Measurements from ENCODE around the gene CDT1. TPM values are rescaled to one million over a fixed set of nuclear protein-coding genes. Genes with fewer than 3 reads are reported as not detected.
A peak's percentile ranks its signal among the peaks of the same experiment; 100 is the strongest.

CDT1 gene
- total and polyA plus RNA-seq, 10 donors = 1.00 to 17.2 (median 3.6) TPM

DNA sequence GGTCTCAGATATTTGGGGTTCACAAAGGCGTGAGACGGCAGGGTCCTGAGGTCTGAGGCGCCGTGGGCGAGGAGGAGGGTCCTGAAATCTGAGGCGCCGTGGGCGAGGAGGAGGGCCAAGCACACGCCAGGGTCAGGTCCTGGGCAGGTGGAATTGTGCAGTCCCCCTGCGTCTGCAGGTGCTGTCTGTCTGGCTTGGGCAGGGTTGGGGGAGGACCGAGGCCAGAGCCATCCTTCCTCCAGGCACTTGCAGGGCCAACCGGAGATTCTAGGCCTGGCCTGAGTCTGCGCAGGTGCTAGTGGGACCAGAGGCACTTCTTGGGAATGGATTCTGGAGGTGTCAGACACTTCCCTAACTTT is 10.5 kb downstream of the CDT1 start:
- H3K27ac ChIP-seq = no peak overlapping the region
- H3K9me3 ChIP-seq = no peaks in the 10 kb centered on the region
- 87 to 91% (median 89%) methylated on average over 11 to 13 of the region's 13 CpGs for WGBS, 5 donors
- no peak for DNase-seq
- peaks cover 0 to 40% (median 12%) of the 10 kb centered on the region in 6 donors for H3K36me3 ChIP-seq
- intact Hi-C loops (cut with DNase I; ENCODE audit: low total_unique reads) = loop anchor here (5.0 kb wide), 1 partner anchor 43 kb away; the partner anchor contains the start of genes GALNS and TRAPPC2L
- no peaks in the 10 kb centered on the region for H3K27me3 ChIP-seq (replicated peaks in 1 of 7)
- peaks cover 17 to 55% (median 36%) of the 10 kb centered on the region in 6 donors for H3K4me1 ChIP-seq
- TF ChIP-seq POLR2AphosphoS5 (IDR thresholded peaks at IDR 0.05) = peak in 2 of 3 donors; percentile 9 to 58
- TF ChIP-seq, protein P1, sequence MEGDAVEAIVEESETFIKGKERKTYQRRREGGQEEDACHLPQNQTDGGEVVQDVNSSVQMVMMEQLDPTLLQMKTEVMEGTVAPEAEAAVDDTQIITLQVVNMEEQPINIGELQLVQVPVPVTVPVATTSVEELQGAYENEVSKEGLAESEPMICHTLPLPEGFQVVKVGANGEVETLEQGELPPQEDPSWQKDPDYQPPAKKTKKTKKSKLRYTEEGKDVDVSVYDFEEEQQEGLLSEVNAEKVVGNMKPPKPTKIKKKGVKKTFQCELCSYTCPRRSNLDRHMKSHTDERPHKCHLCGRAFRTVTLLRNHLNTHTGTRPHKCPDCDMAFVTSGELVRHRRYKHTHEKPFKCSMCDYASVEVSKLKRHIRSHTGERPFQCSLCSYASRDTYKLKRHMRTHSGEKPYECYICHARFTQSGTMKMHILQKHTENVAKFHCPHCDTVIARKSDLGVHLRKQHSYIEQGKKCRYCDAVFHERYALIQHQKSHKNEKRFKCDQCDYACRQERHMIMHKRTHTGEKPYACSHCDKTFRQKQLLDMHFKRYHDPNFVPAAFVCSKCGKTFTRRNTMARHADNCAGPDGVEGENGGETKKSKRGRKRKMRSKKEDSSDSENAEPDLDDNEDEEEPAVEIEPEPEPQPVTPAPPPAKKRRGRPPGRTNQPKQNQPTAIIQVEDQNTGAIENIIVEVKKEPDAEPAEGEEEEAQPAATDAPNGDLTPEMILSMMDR (IDR thresholded peaks at IDR 0.05 in 8 of 11, conservative IDR thresholded peaks at IDR 0.05 in 3 of 11) = no peak
- no peak for TF ChIP-seq POLR2A (IDR thresholded peaks at IDR 0.05)
- no peak overlapping the region for H3K4me3 ChIP-seq

DNA sequence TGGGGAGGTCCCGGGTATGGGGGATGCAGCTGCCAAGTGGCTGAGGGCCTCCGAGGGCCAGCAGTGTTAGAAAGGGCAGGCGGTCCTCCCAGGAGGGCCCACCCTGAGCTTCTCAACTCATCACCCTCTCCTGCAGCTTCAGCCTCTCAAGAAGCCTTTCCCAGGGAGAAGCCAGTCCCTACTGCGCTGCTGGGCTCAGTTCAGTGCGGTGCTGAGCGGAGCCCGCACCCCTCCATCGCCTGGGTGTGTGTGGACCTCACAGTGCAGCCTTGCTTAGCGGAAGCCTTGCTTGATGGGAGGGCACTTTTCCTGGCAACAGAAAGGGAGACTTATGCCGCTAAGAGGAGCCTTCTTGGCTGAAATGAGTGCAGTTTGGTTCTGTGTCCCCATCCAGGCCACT is 11.6 kb downstream of the CDT1 start:
- H3K27ac ChIP-seq = no peak overlapping the region
- H3K9me3 ChIP-seq = no peaks in the 10 kb centered on the region
- no peak overlapping the region for H3K4me3 ChIP-seq
- peaks cover 14 to 44% (median 26%) of the 10 kb centered on the region in 6 donors for H3K4me1 ChIP-seq
- intact Hi-C loops (cut with DNase I; ENCODE audit: low total_unique reads) = no loop called here
- peaks cover 0 to 37% (median under 1%) of the 10 kb centered on the region in 6 donors for H3K36me3 ChIP-seq
- WGBS, 5 donors = 83 to 97% (median 91%) methylated on average over 8 to 10 of the region's 10 CpGs
- no peaks in the 10 kb centered on the region for H3K27me3 ChIP-seq (replicated peaks in 1 of 7)
- no peak for DNase-seq
- TF ChIP-seq, protein P1 (IDR thresholded peaks at IDR 0.05 in 8 of 11, conservative IDR thresholded peaks at IDR 0.05 in 3 of 11) = no peak
- TF ChIP-seq POLR2A (IDR thresholded peaks at IDR 0.05) (no peak), POLR2AphosphoS5 (IDR thresholded peaks at IDR 0.05) (peak in 1 of 3 donors; percentile 4)

GRCh38 chr16:88815901-88816589 is 12.5 kb downstream of the CDT1 start:
- no peaks in the 10 kb centered on the region for H3K27me3 ChIP-seq (replicated peaks in 1 of 7)
- no peak overlapping the region for H3K27ac ChIP-seq
- peaks cover 5 to 36% (median 18%) of the 10 kb centered on the region in 6 donors for H3K4me1 ChIP-seq
- intact Hi-C loops (cut with DNase I; ENCODE audit: low total_unique reads) = no loop called here
- H3K9me3 ChIP-seq = no peaks in the 10 kb centered on the region
- TF ChIP-seq POLR2A (IDR thresholded peaks at IDR 0.05) = no peak
- TF ChIP-seq POLR2AphosphoS5 (IDR thresholded peaks at IDR 0.05) = peak; percentile 18 to 71 (median 54)
- TF ChIP-seq, protein P1 (IDR thresholded peaks at IDR 0.05 in 8 of 11, conservative IDR thresholded peaks at IDR 0.05 in 3 of 11) = peak; percentile 74 to 92 (median 85)
- peak; percentile 87 for DNase-seq
- no peak overlapping the region for H3K4me3 ChIP-seq
- WGBS, 5 donors = 23 to 66% (median 53%) methylated on average over 11 to 19 of the region's 19 CpGs
- peaks cover 0 to 41% (median under 1%) of the 10 kb centered on the region in 6 donors for H3K36me3 ChIP-seq

- peaks cover 4 to 28% (median 12%) of the 10 kb centered on the region in 6 donors for H3K4me1 ChIP-seq
- no peak overlapping the region for H3K4me3 ChIP-seq
- no peak overlapping the region for H3K27ac ChIP-seq
- peaks cover 0 to 50% (median 8%) of the 10 kb centered on the region in 6 donors for H3K36me3 ChIP-seq
- TF ChIP-seq POLR2A (IDR thresholded peaks at IDR 0.05) = no peak
- TF ChIP-seq, protein P1 (IDR thresholded peaks at IDR 0.05 in 8 of 11, conservative IDR thresholded peaks at IDR 0.05 in 3 of 11) = no peak
- TF ChIP-seq POLR2AphosphoS5 (IDR thresholded peaks at IDR 0.05) = peak in 2 of 3 donors; percentile 6 to 32
- DNase-seq = no peak
- intact Hi-C loops (cut with DNase I; ENCODE audit: low total_unique reads) = no loop called here
- H3K27me3 ChIP-seq (replicated peaks in 1 of 7) = no peaks in the 10 kb centered on the region
- WGBS, 5 donors = 90 to 94% (median 92%) methylated on average over 21 to 41 of the region's 41 CpGs
- H3K9me3 ChIP-seq = no peaks in the 10 kb centered on the region
These were observed 13.3 kb downstream of the CDT1 start for GRCh38 chr16:88816736-88817535.

Measured in spleen (tissue), 11 donors.